HG03159 (cell line): ENCODE results near the gene ALDH16A1.
A peak's percentile ranks its signal among the peaks of the same experiment; 100 is the strongest.
"Not testable (repeated sequence)": the region's sequence is repeated elsewhere in the genome, so short reads cannot be mapped to it uniquely, and the experiment has no call there.

Experiments used
- ATAC-seq: cut with Tn5 transposase; IDR thresholded peaks from one replicate; pipeline ENCODE4 v1.9.1; 2021; ENCODE audit warnings: mild to moderate bottlenecking, moderate library complexity; ENCODE audit not compliant: unreplicated experiment

ALDH16A1 gene

DNA sequence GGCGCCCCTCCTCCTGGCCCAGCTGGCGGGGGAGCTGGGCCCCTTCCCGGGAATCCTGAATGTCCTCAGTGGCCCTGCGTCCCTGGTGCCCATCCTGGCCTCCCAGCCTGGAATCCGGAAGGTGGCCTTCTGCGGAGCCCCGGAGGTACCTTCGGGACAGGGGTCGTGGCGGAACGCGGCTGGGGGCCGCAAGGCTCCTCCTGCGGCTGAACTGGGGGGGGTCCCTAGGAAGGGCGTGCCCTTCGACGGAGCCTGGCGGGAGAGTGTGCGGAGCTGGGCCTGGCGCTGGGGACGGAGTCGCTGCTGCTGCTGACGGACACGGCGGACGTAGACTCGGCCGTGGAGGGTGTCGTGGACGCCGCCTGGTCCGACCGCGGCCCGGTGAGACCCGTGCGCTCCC, 8.6 kb downstream of the ALDH16A1 start:
- no peak for ATAC-seq

DNA sequence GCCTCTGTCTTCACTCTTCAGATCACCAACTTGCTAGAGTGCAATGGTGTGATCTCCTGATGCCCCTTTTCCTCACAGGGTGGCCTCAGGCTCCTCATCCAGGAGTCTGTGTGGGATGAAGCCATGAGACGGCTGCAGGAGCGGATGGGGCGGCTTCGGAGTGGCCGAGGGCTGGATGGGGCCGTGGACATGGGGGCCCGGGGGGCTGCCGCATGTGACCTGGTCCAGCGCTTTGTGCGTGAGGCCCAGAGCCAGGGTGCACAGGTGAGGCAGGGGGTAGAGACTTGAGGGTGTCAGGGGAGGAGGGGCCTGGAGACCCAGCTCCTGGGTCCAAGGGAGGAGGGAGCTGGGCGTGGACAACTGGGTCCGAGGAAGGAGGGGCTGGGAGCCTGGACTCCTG, 9.5 kb downstream of the ALDH16A1 start:
- no peak for ATAC-seq

DNA sequence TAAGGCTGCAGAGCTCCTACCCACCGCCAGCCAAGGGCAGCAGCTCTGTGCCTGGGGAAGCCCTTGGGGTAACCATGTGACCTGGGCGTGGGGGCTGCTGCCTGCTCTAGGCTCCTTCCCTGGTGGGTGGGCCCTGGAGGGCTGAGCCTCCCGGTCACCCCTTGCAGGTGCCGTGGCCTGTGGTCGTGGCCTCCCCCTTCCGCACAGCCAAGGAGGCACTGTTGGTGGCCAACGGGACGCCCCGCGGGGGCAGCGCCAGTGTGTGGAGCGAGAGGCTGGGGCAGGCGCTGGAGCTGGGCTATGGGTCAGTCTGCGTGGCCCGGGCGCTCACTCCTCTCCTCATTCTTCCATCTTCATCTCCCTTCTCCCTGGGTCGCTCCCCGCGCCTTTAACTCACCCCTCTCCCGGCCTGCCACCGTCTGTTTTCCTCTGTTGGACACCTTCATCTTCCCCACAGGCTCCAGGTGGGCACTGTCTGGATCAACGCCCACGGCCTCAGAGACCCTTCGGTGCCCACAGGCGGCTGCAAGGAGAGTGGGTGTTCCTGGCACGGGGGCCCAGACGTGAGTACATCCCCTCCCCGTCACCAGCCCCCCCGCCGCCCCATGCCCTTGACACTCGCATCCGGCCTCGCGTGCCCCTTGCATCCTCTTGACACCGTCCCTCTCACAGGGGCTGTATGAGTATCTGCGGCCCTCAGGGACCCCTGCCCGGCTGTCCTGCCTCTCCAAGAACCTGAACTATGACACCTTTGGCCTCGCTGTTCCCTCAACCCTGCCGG, 11.1 kb downstream of the ALDH16A1 start:
- ATAC-seq = no peak

DNA sequence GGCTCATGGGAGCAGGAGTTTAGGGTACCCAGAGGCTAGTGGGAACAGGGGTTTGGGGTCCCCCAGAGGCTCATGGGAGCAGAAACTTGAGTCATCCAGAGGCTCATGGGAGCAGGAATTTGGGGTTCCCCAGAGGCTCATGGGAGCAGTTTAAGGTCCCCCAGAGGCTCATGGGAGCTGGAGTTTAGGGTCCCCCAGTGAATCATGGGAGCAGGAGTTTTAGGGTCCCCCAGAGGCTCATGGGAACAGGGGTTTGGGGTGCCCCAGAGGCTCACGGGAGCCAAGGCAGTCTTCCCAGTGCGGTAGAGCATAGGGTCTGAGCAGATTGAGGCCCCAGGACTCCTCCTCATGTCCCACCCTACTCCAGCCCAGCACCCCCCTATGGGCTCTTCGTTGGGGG, 12.3 kb downstream of the ALDH16A1 start:
- ATAC-seq = no peak

DNA sequence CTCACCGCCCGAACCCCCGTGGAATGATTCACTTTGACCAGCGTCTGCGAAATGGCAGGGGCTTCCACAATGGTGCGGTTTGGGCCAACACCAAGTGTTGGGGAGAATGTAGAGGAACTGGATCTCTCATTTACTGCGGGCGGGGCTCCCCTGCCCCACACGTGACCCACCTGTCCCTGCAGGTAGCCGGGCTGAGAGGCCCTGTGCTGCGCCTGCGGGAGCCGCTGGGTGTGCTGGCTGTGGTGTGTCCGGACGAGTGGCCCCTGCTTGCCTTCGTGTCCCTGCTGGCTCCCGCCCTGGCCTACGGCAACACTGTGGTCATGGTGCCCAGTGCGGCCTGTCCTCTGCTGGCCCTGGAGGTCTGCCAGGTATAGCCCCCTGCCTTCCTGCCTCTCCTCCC, 15.2 kb downstream of the ALDH16A1 start:
- no peak for ATAC-seq

DNA sequence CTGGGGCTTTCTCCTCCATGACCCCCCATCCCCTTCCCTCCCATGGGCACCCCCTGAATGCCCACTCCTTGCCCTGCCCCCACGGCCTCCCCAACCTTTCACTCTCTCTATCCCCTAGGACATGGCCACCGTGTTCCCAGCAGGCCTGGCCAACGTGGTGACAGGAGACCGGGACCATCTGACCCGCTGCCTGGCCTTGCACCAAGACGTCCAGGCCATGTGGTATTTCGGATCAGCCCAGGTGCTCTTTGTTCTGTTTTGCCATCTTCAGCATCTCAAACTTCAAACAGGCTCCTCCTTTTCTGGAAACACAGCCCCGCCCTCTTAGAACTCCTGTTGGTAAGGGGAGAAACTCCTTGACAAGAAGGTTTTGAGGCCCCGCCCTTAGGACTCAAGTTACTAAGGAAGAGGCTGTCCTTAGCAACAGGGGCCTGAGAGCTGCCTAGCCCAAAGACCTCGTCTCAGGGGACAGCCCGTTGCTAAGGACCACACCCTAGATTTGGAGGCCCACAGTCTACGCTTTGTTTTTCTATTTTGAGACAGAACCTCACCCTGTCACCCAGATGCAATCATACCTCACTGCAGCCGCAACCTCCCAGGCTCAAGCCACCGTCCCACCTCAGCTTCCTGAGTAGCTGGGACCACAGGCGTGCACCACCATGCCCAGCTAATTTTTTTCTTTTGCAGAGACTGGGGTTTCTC, 15.9 kb downstream of the ALDH16A1 start:
- ATAC-seq = peak; percentile 57

DNA sequence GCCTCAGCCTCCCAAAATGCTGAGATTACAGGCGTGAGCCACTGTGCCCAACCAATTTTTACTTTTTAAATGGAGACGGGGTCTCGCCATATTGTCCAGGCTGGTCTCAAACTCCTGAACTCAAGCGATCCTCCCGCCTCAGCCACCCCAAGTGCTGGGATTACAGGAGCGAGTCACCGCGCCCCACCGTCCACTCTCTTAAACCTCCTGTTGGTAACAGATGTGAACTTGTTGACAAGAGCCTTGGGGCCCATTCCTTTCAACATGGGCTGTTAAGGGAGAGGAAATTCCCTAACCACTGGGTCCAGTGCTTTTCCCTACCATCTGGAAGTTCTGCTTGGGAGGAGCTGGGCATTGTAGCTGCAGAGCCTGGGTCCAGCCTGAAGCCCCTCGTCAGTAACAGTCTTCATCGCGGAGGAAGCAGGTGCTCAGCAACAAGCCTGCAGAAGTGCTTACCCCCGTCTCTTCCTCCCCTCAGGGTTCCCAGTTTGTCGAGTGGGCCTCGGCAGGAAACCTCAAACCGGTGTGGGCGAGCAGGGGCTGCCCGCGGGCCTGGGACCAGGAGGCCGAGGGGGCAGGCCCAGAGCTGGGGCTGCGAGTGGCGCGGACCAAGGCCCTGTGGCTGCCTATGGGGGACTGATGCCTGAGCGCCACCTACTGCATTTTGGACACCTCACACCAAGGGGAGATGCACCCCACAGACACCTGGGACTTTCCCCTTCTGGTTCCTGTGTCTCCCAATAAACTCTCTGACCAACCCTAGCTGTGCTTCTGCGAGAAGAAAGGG, 17.0 kb downstream of the ALDH16A1 start:
- ATAC-seq = no peak

DNA sequence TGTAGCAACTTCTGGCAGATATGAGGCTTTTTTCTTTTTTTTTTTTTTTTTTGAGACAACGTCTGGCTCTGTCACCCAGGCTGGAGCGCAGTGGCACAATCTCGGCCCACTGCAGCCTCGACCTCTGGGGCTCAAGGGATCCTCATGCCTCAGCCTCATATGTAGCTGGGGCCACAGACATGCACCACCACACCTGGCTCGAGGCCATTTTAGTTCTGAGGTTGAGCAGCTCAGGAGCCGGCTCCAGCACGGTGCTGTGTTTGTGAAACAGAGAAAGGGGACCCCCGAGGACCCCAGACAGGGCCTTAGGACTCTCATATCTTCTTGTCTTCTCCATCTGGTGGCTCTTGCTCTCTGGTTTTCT, 17.6 kb downstream of the ALDH16A1 start:
- ATAC-seq = no peak

DNA sequence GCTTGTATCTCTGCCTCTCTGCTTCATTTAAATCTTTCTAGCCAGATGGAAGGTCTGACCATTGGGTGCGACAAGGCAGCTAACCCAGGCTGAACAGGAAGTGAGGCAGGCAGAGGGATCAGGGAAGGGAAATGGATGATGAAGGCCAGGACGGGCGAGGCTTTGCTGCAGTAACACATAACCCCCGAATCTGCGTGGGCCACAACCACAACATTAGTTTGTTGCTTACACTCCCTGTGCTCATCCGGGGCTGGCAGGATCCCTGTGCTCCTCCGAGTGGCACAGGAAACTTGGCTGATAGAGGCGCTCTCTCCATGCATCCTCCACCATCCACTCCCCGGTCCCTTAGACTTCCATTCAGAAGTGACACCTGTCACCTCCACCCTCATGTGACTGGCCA, 19.9 kb downstream of the ALDH16A1 start:
- no peak for ATAC-seq

DNA sequence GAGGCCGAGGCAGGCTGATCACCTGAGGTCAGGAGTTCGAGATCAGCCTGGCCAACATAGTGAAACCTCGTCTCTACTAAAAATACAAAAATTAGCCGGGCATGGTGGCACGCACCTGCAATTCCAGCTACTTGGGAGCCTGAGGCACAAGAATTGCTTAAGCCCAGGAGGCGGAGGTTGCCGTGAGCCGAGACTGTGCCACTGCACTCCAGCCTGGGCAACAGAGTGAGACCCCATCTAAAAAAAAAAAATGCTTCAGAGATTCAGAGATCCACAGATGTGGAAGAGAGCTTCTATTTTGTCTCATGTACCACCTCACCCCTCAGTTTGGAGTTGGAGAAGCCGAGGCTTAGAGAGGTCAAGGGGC, 20.5 kb downstream of the ALDH16A1 start:
- not testable (repeated sequence) for ATAC-seq

DNA sequence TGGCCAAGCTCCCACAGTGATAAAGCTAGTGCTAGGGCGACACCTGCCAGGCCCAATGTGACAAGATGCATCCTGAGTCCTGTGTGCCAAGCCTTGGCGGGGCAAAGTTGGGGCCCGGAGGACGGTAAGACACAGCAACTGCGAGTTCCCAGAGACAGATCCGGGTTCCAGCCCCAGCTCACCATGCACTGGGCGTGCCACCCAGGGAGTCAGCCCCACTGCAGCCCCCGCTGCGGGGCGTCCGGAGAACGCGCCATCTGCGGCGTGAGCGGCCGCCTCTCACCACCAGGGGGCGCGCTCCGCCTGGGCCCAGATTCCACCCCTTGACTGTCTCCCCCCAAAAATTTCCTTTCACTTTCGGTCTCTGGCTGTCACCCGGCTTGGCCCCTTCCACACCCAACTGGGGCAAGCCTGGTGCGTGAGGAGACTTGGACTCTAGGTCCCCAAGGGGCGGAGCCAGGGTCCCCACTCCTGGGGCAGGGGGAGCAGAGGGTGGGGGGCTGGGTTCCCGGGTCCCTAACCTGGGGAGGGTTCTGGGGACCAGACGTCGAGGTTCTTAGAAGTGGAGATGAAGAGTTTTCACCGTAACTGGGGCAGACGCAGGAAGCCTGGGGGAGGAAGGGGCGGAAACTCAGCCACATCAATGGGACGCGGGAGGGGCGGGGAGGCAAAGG, 21.0 kb downstream of the ALDH16A1 start, which contains the start of gene FLT3LG:
Gene FLT3LG (plus strand): TSS at position 348 of the 674 bp plus-strand sequence. CDS start 425 bp downstream, outside the sequence.
- ATAC-seq = no peak

DNA sequence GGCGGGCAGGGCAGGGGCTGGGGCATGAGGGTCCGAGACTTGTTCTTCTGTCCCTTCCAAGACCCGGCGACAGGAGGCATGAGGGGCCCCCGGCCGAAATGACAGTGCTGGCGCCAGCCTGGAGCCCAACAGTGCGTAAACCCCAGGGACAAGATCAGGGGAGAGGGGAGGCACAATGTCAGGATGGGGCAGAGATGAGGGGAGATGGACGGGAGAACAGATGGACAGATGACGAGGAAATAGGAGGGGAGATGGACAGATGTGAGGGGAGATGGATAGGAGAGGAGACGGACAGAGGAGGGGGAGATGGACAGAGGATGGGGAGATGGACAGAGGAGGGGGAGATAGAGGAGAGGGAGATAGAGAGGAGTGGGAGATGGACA, 21.5 kb downstream of the ALDH16A1 start:
- ATAC-seq = no peak

DNA sequence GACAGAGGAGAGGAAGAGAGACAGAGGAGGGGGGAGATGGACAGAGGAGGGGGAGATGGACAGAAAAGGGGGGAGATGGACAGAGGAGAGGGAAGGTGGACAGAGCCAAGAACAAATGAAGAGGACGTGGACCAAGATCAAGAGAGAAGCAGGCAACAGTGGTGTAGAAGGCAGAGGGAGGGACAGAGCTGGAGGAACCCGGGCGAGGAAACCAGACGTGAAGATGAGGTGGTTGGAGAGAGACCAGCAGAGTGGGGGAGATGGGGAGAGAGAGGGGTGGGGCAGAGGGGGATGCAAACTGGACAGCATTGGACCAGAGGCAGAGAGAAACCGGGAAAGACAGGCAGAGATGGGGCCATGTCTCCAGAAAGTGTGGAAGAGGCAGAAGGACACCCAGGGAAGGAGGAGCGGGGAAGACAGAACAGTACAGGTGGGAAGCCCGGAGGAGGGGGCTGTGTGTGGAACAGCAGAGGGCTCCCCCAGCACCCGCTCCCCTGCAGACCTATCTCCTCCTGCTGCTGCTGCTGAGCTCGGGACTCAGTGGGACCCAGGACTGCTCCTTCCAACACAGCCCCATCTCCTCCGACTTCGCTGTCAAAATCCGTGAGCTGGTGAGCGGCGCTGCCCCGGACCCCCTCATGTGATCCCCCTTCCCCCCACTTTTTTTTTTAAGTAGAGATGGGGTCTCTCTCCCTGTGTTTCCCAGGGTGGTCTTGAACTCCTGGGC, 22.3 kb downstream of the ALDH16A1 start:
- no peak for ATAC-seq

DNA sequence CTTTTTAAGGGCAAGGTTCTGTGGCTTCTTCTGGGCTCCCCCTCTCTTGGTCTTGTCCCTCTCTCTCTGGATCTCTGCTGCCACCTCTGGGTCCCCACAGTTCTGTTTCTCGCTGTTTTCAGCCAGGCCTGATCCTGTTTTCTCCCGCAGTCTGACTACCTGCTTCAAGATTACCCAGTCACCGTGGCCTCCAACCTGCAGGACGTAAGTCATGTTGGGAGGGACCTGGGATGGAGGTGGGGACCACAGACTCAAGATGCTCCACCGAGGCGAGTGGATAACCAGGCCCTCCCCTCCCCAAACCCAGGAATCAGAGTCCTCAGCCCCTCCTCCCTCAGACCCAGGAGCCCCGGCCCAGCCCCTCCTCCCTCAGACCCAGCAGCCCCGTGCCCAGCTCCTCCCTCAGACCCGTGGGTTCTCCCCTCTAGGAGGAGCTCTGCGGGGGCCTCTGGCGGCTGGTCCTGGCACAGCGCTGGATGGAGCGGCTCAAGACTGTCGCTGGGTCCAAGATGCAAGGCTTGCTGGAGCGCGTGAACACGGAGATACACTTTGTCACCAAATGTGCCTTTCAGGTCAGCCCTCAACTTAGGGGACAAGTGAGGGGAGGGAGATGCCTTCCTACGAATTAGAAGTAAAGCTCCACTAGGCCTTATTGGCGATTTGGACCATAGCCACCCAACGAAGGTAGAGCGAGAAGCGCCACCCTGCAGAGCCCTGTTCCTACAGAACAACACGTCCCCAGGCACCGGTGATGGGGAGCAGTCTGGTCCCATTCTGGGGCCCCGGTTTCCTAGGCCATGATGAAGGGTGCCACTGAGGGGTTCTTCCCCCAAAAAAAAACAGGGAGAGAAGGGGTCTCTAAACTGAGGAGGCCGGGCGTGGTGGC, 23.2 kb downstream of the ALDH16A1 start:
- ATAC-seq = no peak

DNA sequence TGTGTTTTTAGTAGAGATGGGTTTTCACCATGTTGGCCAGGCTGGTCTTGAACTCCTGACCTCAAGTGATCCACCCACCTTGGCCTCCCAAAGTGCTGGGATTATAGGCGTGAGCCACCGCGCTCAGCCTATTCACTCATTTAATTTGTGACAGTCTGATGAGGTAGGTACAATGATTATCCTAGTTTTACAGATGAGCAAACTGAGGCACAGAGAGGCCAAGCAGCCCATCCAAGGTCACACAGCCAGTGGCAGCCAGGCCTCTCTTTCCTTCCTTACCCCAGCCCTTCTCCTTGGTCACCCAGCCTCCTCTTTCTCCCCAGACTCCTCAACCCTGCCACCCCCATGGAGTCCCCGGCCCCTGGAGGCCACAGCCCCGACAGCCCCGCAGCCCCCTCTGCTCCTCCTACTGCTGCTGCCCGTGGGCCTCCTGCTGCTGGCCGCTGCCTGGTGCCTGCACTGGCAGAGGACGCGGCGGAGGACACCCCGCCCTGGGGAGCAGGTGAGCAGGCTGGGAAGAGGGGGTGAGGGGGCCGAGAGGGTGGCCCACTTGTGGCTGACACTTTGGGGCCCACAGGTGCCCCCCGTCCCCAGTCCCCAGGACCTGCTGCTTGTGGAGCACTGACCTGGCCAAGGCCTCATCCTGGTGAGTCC, 27.1 kb downstream of the ALDH16A1 start:
- no peak for ATAC-seq

DNA sequence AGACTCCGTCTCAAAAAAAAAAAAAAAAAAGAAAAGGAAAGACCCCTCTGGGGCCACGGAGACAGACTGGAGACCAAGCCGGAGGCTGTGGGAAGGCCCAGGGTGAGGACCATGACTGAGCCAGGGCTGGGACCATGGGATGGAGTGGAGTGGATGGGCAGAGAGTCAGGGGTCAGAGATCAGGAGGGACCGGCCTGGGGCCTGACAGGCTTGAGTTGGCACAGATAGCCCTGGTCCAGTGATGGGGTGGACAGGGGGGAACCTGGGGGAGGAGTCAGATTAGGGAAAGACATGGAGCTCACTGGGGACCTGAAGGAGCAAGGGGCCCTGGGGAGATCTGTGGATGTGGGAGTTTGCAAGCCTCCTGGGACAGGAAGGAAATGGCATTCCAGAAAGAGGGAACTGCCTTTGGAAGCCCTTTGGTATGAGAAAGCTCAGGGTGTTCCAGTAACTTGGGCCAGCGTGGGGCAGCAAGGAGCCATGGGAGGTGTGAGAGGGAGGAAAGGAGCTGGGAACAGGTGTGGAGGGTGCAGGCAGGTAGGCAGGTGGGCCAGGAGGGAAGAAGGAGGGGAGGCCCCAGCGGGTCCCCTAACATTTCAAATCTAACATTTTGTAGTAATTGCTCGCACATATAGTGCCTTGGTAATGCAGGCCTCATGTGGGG, 28.1 kb downstream of the ALDH16A1 start:
- ATAC-seq = no peak

DNA sequence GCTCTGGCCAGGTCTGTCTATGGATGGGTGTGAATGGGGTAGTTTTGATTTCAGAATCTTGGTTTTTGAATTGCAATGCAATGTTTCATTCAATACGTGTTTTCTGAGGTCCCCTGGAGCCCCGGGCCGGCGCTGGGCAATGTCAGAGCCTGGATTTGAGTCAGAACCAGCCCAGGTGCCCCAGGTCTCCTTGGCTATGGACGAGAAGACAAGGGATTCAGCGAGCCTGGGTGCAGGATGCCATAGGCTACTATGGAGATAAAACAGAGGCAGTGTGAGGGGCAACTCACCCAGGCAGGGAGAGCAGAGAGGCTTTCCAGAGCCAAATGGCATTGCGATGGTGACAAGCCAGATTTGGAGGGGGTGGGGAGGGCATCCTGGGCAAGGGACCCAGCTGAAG, 33.2 kb downstream of the ALDH16A1 start:
- ATAC-seq = no peak

DNA sequence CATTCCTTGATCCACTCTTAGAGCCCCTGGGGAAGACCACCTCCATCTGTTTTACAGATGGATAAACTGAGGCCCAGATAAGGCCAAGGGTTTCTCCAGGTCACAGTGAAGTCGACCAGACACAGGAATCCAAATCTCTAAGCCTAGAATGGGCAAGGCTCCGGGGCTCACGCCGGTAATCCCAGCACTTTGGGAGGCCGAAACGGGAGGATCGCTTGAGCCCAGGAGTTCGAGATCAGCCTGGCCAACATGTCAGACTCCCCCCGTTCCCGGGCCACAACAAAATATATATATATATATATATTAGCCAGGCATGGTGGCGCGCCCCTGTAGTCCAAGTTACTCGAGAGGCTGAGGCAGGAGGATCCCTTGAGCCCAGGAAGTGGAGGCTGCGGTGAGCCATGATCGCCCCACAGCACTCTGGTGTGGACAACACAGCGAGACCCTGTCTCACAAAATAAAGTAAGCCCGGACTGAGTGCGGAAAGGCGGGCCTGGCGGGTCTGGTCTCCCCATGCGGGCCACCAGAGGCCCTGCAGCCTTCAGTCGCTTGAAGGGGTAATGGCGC, 33.8 kb downstream of the ALDH16A1 start:
- no peak for ATAC-seq
